WTC11 (cell line): ENCODE results near the gene PALM3.
"Not testable (repeated sequence)": the region's sequence is repeated elsewhere in the genome, so short reads cannot be mapped to it uniquely, and the experiment has no call there.

Source experiments
- ATF2 ChIP-seq: sonication (generic); formaldehyde crosslinking; IDR thresholded peaks from 2 replicates; pipeline ENCODE4 v1.8.1; 2022; ENCODE audit warnings: low read depth, missing genetic modification reagents, borderline replicate concordance
- ATF6 ChIP-seq: sonication (generic); formaldehyde crosslinking; IDR thresholded peaks from 2 replicates; pipeline ENCODE4 v1.8.1; 2023; ENCODE audit warnings: mild to moderate bottlenecking, missing genetic modification reagents
- CTCF ChIP-seq: fragments of 200-600 bp; IDR thresholded peaks from 2 replicates; pipeline ENCODE4 v1.8.0; 2022; ENCODE audit warnings: antibody characterized with exemption
- E2F4 ChIP-seq: sonication (generic); formaldehyde crosslinking; IDR thresholded peaks from 2 replicates; pipeline ENCODE4 v1.8.1; 2022; ENCODE audit warnings: low read depth, mild to moderate bottlenecking, moderate library complexity, missing genetic modification reagents, borderline replicate concordance
- ELF4 ChIP-seq: sonication (generic); formaldehyde crosslinking; IDR thresholded peaks from 2 replicates; pipeline ENCODE4 v1.8.1; 2022; ENCODE audit warnings: low read depth, mild to moderate bottlenecking, moderate library complexity, missing genetic modification reagents
- FOXP1 ChIP-seq: sonication (generic); formaldehyde crosslinking; IDR thresholded peaks from 2 replicates; pipeline ENCODE4 v1.8.0; 2022; ENCODE audit warnings: missing genetic modification reagents, mild to moderate bottlenecking, moderate library complexity, borderline replicate concordance
- FOXP4 ChIP-seq: sonication (generic); formaldehyde crosslinking; IDR thresholded peaks from 2 replicates; pipeline ENCODE4 v1.8.0; 2022; ENCODE audit warnings: mild to moderate bottlenecking, missing genetic modification reagents
- GRHL2 ChIP-seq: fragments of 250-450 bp; sonication (Bioruptor Pico); IDR thresholded peaks from 2 replicates; pipeline ENCODE4 v1.8.0; 2022; ENCODE audit warnings: mild to moderate bottlenecking, moderate library complexity; ENCODE audit not compliant: insufficient replicate concordance, severe bottlenecking
- NR1H2 ChIP-seq: sonication (generic); formaldehyde crosslinking; IDR thresholded peaks from 2 replicates; pipeline ENCODE4 v1.9.0; 2021; ENCODE audit warnings: mild to moderate bottlenecking, moderate library complexity, missing genetic modification reagents
- SP1 ChIP-seq: sonication (generic); formaldehyde crosslinking; conservative IDR thresholded peaks from 2 replicates; pipeline ENCODE4 v1.8.1; 2022; ENCODE audit warnings: missing genetic modification reagents
- TCF7 ChIP-seq: sonication (generic); formaldehyde crosslinking; IDR thresholded peaks from 2 replicates; pipeline ENCODE4 v1.8.0; 2022; ENCODE audit warnings: mild to moderate bottlenecking, low read depth, missing genetic modification reagents, moderate library complexity
- TEAD4 ChIP-seq: sonication (generic); formaldehyde crosslinking; IDR thresholded peaks from 2 replicates; pipeline ENCODE4 v1.8.0; 2022; ENCODE audit warnings: mild to moderate bottlenecking, missing genetic modification reagents
- ZBTB43 ChIP-seq: sonication (generic); formaldehyde crosslinking; IDR thresholded peaks from 2 replicates; pipeline ENCODE4 v1.8.1; 2023; ENCODE audit warnings: mild to moderate bottlenecking, missing genetic modification reagents

- not testable (repeated sequence) for TF ChIP-seq TCF7 (CRISPR knock-in tag); NR1H2 (CRISPR knock-in tag); CTCF; ATF2 (CRISPR knock-in tag); ATF6 (CRISPR knock-in tag); SP1; ZBTB43 (CRISPR knock-in tag); TEAD4 (CRISPR knock-in tag); E2F4 (CRISPR knock-in tag); FOXP1 (CRISPR knock-in tag); GRHL2 (CRISPR knock-in tag); ELF4 (CRISPR knock-in tag); FOXP4 (CRISPR knock-in tag)
Measured at GRCh38 chr19:14050961-14051360, 10.9 kb downstream of the PALM3 start.
